GM19397 (cell line): ENCODE results near the gene PRSS57.

ENCODE experiments used
- ATAC-seq: cut with Tn5 transposase; IDR thresholded peaks from one replicate; pipeline ENCODE4 v1.9.1; 2021; ENCODE audit warnings: mild to moderate bottlenecking, moderate library complexity; ENCODE audit not compliant: unreplicated experiment

PRSS57 gene

DNA sequence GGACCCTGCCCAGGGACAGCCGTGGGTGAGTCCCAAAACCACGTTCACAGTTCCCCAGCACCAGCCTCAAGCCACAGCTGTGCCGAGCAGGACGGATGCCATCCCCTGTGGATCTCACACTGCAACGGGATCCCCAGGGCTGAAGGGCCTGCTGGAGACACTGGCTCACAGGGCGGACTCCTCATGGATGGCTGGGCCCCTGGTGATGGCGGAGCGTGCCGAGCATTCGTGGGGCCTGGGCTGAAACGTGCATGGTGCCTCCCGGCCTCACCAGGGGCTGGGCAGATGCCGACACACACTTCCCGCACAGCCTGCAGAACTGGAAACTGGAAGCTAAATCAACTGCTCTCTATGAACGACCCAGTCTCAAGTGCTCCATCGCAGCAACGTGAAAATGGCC, 41.8 kb downstream of the PRSS57 start:
- no peak for ATAC-seq

DNA sequence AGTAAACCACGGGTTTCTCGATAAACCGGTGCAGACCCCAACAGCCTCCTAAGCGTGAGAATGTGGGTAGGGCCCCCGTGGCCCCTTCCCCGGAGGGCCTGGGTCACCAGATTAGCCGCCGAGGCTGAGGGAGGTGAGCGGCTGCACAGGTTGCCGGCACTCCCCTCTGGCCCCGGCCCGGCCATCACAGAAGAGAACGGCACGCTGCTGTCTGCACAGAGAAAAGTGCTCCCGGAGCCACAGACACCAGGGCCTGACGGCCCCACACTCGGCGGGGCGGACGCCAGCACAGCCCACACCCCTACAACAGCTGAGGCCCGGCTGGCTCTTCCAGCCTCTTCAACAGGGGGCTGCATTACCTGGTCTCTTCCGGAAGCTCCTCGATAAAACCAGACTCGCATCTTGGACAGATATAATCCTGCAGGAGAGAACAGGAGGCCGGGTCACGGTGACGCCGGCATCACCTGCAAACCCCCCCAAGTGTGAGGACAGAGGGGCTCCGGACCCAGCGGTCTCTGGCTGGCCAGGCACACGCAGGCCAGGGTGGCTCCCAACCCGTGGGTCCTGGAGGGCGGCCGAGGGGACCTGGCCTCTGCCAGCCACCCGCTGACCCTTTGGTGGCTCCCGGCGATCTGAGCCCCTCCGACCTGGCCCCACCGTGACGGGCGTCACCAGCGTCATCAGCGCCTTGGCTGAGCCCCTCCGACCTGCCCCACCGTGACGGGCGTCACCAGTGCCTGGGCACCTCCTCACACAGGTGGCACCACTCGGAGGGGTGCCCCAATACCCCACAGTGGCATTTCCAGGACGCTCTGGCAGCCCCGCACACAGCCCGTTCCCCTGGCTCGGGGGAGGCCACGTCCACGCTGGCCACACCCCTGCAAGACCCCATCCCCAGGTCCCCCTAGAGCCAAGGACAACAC, 42.5 kb downstream of the PRSS57 start:
- ATAC-seq = no peak

GRCh38 chr19:651991-652390, 43.3 kb downstream of the PRSS57 start:
- ATAC-seq = no peak

- no peak for ATAC-seq
Observed at GRCh38 chr19:651114-651818, 44.0 kb downstream of the PRSS57 start.

- ATAC-seq = no peak
Observed at GRCh38 chr19:650121-650520, 45.1 kb downstream of the PRSS57 start.

- no peak for ATAC-seq
Observed at GRCh38 chr19:648904-649801, 46.1 kb downstream of the PRSS57 start.

- no peak for ATAC-seq
Observed at GRCh38 chr19:648305-648704, 46.9 kb downstream of the PRSS57 start.

GRCh38 chr19:647566-648284, 47.5 kb downstream of the PRSS57 start:
- ATAC-seq = no peak

DNA sequence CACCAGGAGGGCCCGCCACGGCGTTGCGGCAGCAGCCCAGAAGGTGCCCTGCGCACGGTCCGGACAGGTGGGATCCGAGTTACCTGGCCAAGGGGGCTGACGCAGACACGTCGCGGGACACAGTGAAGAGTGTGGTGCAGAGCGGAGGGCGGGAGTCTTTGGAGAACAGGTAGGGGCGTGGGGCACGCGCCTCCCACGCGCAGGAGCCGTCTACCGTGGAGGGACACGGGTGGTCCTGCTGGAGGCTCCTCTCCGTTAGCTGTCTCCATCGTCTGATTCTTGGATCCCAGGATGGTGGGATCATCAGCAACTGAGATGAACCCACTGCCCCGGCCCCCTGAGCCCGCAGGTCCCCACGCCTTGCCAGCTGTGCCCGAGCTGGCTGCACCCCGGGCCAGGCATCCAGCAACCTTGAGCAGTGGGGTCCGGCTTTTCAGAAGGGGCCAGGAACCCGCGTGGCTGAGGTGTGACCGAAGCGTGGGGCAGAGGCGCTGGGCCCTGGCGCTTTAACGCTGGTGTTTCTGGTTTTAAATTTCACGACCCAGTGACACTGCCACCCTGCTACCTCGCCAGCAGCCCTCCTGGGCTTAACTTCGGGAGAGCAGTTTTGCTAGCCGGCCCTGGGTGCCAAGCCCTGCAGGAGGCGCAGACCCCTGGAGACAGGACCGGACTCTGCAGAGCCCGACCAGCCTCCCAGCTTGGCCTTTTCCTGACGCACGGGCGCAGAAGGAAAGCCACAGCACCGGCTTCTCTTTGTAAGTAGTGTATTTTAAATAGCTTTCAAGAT, 48.3 kb downstream of the PRSS57 start:
- no peak for ATAC-seq

- ATAC-seq = no peak
Observed at GRCh38 chr19:645912-646778, 49.1 kb downstream of the PRSS57 start.

DNA sequence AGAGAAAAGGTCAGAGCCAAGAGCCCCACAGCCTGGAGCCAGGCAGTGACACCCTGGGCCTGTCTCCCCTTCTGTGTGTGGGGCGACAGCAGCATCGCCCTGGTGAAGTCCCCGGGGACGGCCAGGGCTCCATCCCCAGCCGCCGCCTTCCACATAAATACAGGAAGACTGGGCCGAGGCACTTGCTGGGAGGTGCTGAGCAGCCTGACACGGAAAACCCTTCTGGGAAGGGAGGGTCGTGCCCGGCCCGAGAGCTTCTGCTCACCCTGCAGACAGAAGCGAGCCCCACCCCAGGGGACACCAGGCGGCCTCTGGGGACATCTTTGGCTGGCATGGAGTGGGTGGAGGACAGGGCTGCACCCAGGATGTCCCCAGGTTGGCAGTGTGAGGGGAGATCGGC, 50.5 kb downstream of the PRSS57 start:
- ATAC-seq = no peak

GRCh38 chr19:644363-644762, 50.9 kb downstream of the PRSS57 start:
- ATAC-seq = no peak

DNA sequence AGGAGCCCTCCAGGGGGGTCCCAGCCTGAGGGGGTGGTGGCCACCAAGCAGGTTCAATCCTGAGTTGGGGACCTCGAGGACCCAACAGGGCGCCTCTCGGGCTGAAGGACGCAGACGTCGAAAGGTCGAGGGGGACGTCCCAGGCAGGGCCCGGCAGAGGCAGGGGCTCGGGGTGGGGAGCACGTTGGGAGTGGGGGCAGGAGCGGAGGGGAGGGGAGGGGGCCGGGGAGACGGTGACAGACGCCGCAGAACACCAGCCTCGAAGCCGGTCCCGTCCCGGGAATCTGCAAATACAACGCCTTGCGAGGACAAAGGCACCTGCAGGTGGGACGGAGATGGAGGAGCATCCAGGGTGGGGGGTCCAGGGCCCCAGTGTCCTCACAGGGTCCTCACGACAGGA, 51.5 kb downstream of the PRSS57 start:
- no peak for ATAC-seq

- ATAC-seq = no peak
Observed at GRCh38 chr19:642767-643727, 52.2 kb downstream of the PRSS57 start.

- ATAC-seq = no peak
Observed at GRCh38 chr19:641702-642101, 53.5 kb downstream of the PRSS57 start.

DNA sequence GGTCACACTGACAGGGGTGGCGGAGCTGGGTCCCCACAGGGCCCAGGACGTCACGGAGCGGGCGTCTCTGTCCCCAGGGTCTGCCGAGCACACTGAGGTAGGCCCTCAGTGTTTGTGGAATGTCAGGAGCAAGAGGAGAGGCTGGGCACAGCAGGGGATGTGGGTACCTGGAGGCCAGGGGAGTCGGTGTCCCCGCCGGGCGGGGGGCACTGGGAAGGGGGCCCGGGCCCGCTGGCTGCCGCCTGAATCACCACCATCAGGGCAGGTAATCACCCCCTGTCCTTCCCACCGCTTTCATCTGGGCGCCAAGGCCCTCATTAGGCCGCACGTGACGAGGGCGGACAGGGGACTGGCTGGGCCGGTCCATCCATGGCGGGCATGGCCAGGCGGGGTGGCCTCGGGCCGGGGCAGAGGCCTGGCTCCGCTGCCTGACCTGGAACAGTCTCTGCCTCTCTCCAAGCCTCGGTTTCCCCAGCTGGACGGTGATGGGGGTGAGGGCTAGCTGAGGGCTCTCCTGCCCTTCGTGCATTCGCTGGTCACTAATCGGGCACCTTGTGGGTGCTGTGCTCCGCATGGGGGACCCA, 54.6 kb downstream of the PRSS57 start:
- no peak for ATAC-seq

GRCh38 chr19:640161-640558, 55.1 kb downstream of the PRSS57 start:
- ATAC-seq = no peak
